GM23248 (cell line): Measurements from ENCODE around the gene CMIP. TPM values are rescaled to one million over a fixed set of nuclear protein-coding genes. Genes with fewer than 3 reads are reported as not detected.
A peak's percentile ranks its signal among the peaks of the same experiment; 100 is the strongest.

Experiments used
- DNase-seq: peaks from one replicate; pipeline ENCODE4 v3.0.0-alpha.2; 2015
- H2AFZ ChIP-seq: fragments of 200-600 bp; sonication (generic); 2 replicates; pipeline ENCODE4 v1.6.1; 2016; ENCODE audit warnings: antibody characterized with exemption
- H3F3A ChIP-seq: fragments of 200-600 bp; sonication (generic); 2 replicates; pipeline ENCODE4 v1.6.1; 2016; ENCODE audit warnings: mild to moderate bottlenecking, antibody characterized with exemption, mixed run types; ENCODE audit not compliant: insufficient read depth
- H3K27ac ChIP-seq: fragments of 200-600 bp; sonication (generic); 2 replicates; pipeline ENCODE4 v1.5.1; 2016; ENCODE audit warnings: mild to moderate bottlenecking
- H3K27me3 ChIP-seq: fragments of 200-600 bp; sonication (generic); replicated peaks from 2 replicates; pipeline ENCODE4 v1.6.1; 2016; ENCODE audit warnings: mild to moderate bottlenecking; ENCODE audit not compliant: insufficient read depth
- H3K36me3 ChIP-seq: fragments of 200-600 bp; sonication (generic); 2 replicates; pipeline ENCODE4 v1.6.1; 2016; ENCODE audit warnings: low read depth, mild to moderate bottlenecking
- H3K4me1 ChIP-seq: fragments of 200-600 bp; sonication (generic); 2 replicates; pipeline ENCODE4 v1.6.1; 2016; ENCODE audit warnings: mild to moderate bottlenecking; ENCODE audit not compliant: insufficient read depth
- H3K4me2 ChIP-seq: fragments of 200-600 bp; sonication (generic); one replicate; pipeline ENCODE4 v1.6.1; 2016; ENCODE audit warnings: mild to moderate bottlenecking; ENCODE audit not compliant: unreplicated experiment
- H3K4me3 ChIP-seq: fragments of 200-600 bp; sonication (generic); 2 replicates; pipeline ENCODE4 v1.5.1; 2016; ENCODE audit warnings: mild to moderate bottlenecking
- H3K79me2 ChIP-seq: fragments of 200-600 bp; sonication (generic); 2 replicates; pipeline ENCODE4 v1.6.1; 2016; ENCODE audit warnings: mild to moderate bottlenecking; ENCODE audit not compliant: insufficient read depth
- H3K9ac ChIP-seq: fragments of 200-600 bp; sonication (generic); 2 replicates; pipeline ENCODE4 v1.6.1; 2016; ENCODE audit warnings: mild to moderate bottlenecking
- H3K9me2 ChIP-seq: fragments of 200-600 bp; sonication (generic); 2 replicates; pipeline ENCODE4 v1.6.1; 2016; ENCODE audit warnings: mixed run types, mild to moderate bottlenecking, moderate library complexity; ENCODE audit not compliant: insufficient read depth
- H3K9me3 ChIP-seq: fragments of 200-600 bp; sonication (generic); one replicate; pipeline ENCODE4 v1.6.1; 2017; ENCODE audit warnings: low read depth
- H4K20me1 ChIP-seq: fragments of 200-600 bp; sonication (generic); 2 replicates; pipeline ENCODE4 v1.6.0; 2016; ENCODE audit not compliant: insufficient read depth
- EZH2 ChIP-seq: fragments of 200-600 bp; sonication (generic); IDR thresholded peaks from 2 replicates; pipeline ENCODE4 v1.6.1; 2018; ENCODE audit warnings: antibody characterized with exemption, mild to moderate bottlenecking; ENCODE audit not compliant: insufficient read depth, poor library complexity, severe bottlenecking
- EZH2phosphoT487 ChIP-seq: fragments of 200-600 bp; sonication (generic); IDR thresholded peaks from 2 replicates; pipeline ENCODE4 v1.6.1; 2018; ENCODE audit warnings: antibody characterized with exemption, moderate library complexity, mild to moderate bottlenecking, low read depth; ENCODE audit not compliant: insufficient read depth
- WGBS, 2 experiments: methylation state at CpG; one replicate each; pipeline ENCODE4 v1.1.6; 2015 to 2017; ENCODE audit warnings: low lambda C conversion rate in 2 of 2, low coverage in 1 of 2; ENCODE audit errors: missing lambda C conversion rate in 2 of 2; 5-methylcytosine and 5-hydroxymethylcytosine counted together
- in situ Hi-C: fragments of 300-500 bp; cut with MboI; formaldehyde crosslinking; loops from 2 replicates; pipeline ENCODE4 v1.15.0; 2020
- polyA plus RNA-seq: library from polyadenylated mRNA; unstranded; fragments of >200 nt; fragmentation: Nextera tagmentation; extraction: Ambion mirVana; gene quantifications from 2 replicates; pipeline ENCODE4 v1.2.1, GENCODE V29; 2016
- total RNA-seq: library from RNA; depleted of rRNA; stranded (reverse); fragments of >200 nt; shearing (Covaris generic); gene quantifications from 2 replicates; pipeline ENCODE4 v1.2.3, GENCODE V29; 2014; rRNA removed

The CMIP gene
- total RNA-seq: 7.8 and 9.5 TPM in 2 replicates
- polyA plus RNA-seq: 1.3 and 1.5 TPM in 2 replicates

- H3K4me2 ChIP-seq: peak within 1 kb of the TSS; percentile 98
- no peaks in the 10 kb centered on the region for H3K27me3 ChIP-seq
- no peaks in the 10 kb centered on the region for H3K36me3 ChIP-seq
- no peaks in the 10 kb centered on the region for H3K9me2 ChIP-seq
- H3K9ac ChIP-seq: peak within 1 kb of the TSS; percentile 88
- in situ Hi-C loops: no loop called here
- H3K27ac ChIP-seq: peak within 1 kb of the TSS; percentile 61
- H2AFZ ChIP-seq: peak within 1 kb of the TSS; percentile 66
- H4K20me1 ChIP-seq: 0 out of 2 replicates have a peak, but pooled peaks cover 12% of the 10 kb centered on the region
- no peak for TF ChIP-seq EZH2
- TF ChIP-seq EZH2phosphoT487: no peak
- WGBS, 2 experiments: 0 to 2% methylated on average over 14 to 49 of the region's 114 CpGs
- peaks cover 42% of the 10 kb centered on the region for H3K79me2 ChIP-seq
- no peaks in the 10 kb centered on the region for H3K9me3 ChIP-seq
- peak; percentile 96 for DNase-seq
- H3F3A ChIP-seq: peaks cover 11% of the 10 kb centered on the region
- H3K4me3 ChIP-seq: peak within 1 kb of the TSS; percentile 92
- 0 out of 2 replicates have a peak, but pooled peaks cover 6% of the 10 kb centered on the region for H3K4me1 ChIP-seq
Measured at GRCh38 chr16:81444448-81445121, at the start of gene CMIP. CMIP (plus strand) TSS chr16:81444808.

GRCh38 chr16:81394966-81395655, 49.5 kb upstream of the CMIP start:
- Histone ChIP-seq H3F3A (no peaks in the 10 kb centered on the region), H3K9ac (no peak overlapping the region), H3K9me2 (no peaks in the 10 kb centered on the region), H3K27me3 (no peaks in the 10 kb centered on the region), H3K4me2 (no peak overlapping the region), H3K4me1 (no peaks in the 10 kb centered on the region), H3K79me2 (no peaks in the 10 kb centered on the region), H2AFZ (no peak overlapping the region), H4K20me1 (no peaks in the 10 kb centered on the region), H3K4me3 (no peak overlapping the region), H3K36me3 (no peaks in the 10 kb centered on the region), H3K27ac (no peak overlapping the region), H3K9me3 (no peaks in the 10 kb centered on the region)
- in situ Hi-C loops: no loop called here
- WGBS, 2 experiments: 56 to 68% methylated on average over 13 of the region's 13 CpGs
- DNase-seq: no peak
- no peak for TF ChIP-seq EZH2phosphoT487
- no peak for TF ChIP-seq EZH2

- Histone ChIP-seq H3K9me2 (no peaks in the 10 kb centered on the region), H3F3A (no peaks in the 10 kb centered on the region), H3K27ac (no peak overlapping the region), H4K20me1 (no peaks in the 10 kb centered on the region), H3K4me3 (no peak overlapping the region), H3K27me3 (no peaks in the 10 kb centered on the region), H2AFZ (no peak overlapping the region), H3K9ac (no peak overlapping the region), H3K36me3 (no peaks in the 10 kb centered on the region), H3K4me1 (no peaks in the 10 kb centered on the region), H3K79me2 (no peaks in the 10 kb centered on the region), H3K9me3 (no peaks in the 10 kb centered on the region), H3K4me2 (no peak overlapping the region)
- no peak for DNase-seq
- WGBS, 2 experiments: 82 to 84% methylated on average over 21 of the region's 21 CpGs
- in situ Hi-C loops: no loop called here
- no peak for TF ChIP-seq EZH2phosphoT487
- TF ChIP-seq EZH2: no peak
Measured at GRCh38 chr16:81397058-81397878, 47.3 kb upstream of the CMIP start.

GRCh38 chr16:81397879-81398520, 46.6 kb upstream of the CMIP start:
- H3K4me3 ChIP-seq: no peak overlapping the region
- H3K4me2 ChIP-seq: no peak overlapping the region
- no peak for DNase-seq
- no peaks in the 10 kb centered on the region for H3K9me3 ChIP-seq
- H3K4me1 ChIP-seq: no peaks in the 10 kb centered on the region
- no peaks in the 10 kb centered on the region for H4K20me1 ChIP-seq
- H3K9me2 ChIP-seq: no peaks in the 10 kb centered on the region
- no peak overlapping the region for H3K27ac ChIP-seq
- H3K27me3 ChIP-seq: no peaks in the 10 kb centered on the region
- no peaks in the 10 kb centered on the region for H3K36me3 ChIP-seq
- in situ Hi-C loops: no loop called here
- TF ChIP-seq EZH2phosphoT487 (no peak), EZH2 (no peak)
- no peak overlapping the region for H2AFZ ChIP-seq
- no peaks in the 10 kb centered on the region for H3F3A ChIP-seq
- no peaks in the 10 kb centered on the region for H3K79me2 ChIP-seq
- 84 to 89% methylated on average over 13 to 14 of the region's 14 CpGs for WGBS, 2 experiments
- no peak overlapping the region for H3K9ac ChIP-seq
